HCT116 (cell line): ENCODE measurements around the gene OR10P1. TPM values are rescaled to one million over a fixed set of nuclear protein-coding genes. Genes with fewer than 3 reads are reported as not detected.

Source experiments
- ATAC-seq: fragments of 200-7000 bp; cut with Tn5 transposase; 2 replicates; pipeline ENCODE4 v1.9.1; 2020; ENCODE audit warnings: mild to moderate bottlenecking, moderate library complexity
- BruUV-seq: library from RNA; stranded (reverse); fragments of 400-500 nt; replicated peaks from 2 replicates; lab custom pipeline; 2021; lab: Mats Ljungman, UMichigan
- CTCF ChIA-PET: fragments of 300-600 bp; sonication (Branson Sonifier 250); formaldehyde crosslinking; loops from one replicate; lab custom pipeline; 2021; ENCODE audit warnings: antibody characterized with exemption; lab: Charles Lee
- POLR2A ChIA-PET: fragments of 300-600, 350-600 bp; sonication (Branson Sonifier 250); formaldehyde crosslinking; loops from one replicate; lab custom pipeline; 2021; ENCODE audit warnings: antibody characterized with exemption; lab: Charles Lee
- RAD21 ChIA-PET, 2 experiments: fragments of 300-600 bp; sonication (Branson Sonifier 250); formaldehyde crosslinking; loops; one replicate each; lab custom pipeline; 2023; ENCODE audit warnings: low total read pairs in 2 of 2; ENCODE audit not compliant: uncharacterized antibody in 2 of 2, unreplicated experiment in 2 of 2, low non-redundant PET in 1 of 2; lab: Charles Lee
- DNase-seq: peaks from one replicate; pipeline ENCODE4 v3.0.0-alpha.2; 2010; ENCODE audit warnings: low read depth, low spot score
- H2AFZ ChIP-seq: fragments of 200-600 bp; shearing (Covaris generic), sonication (generic); 2 replicates; pipeline ENCODE4 v1.6.1; 2017; ENCODE audit warnings: low read depth, mixed run types, mixed read lengths, antibody characterized with exemption, low read length; ENCODE audit not compliant: poor library complexity, severe bottlenecking
- H3K27ac ChIP-seq: 2 replicates; pipeline ENCODE4 v1.5.1; 2012; ENCODE audit warnings: low read depth, low read length
- H3K27me3 ChIP-seq: fragments of 200-600 bp; sonication (generic); 2 replicates; pipeline ENCODE4 v1.6.1; 2016; ENCODE audit warnings: mixed run types, low read length, mixed read lengths; ENCODE audit not compliant: insufficient read depth
- H3K36me3 ChIP-seq, 2 experiments: fragments of 200-500 bp in 1 of 2; fragments of 200-600 bp in 1 of 2; sonication (Bioruptor generic) in 1 of 2; sonication (generic) in 1 of 2; 2 replicates each; pipeline versions ENCODE4 v1.5.1 to v1.6.1; 2014 to 2016; ENCODE audit warnings: low read length in 2 of 2, inconsistent platforms in 1 of 2, mixed read lengths in 1 of 2, mixed run types in 1 of 2; ENCODE audit not compliant: insufficient read depth in 2 of 2, control insufficient read depth in 1 of 2
- H3K4me1 ChIP-seq, 2 experiments: fragments of 200-600 bp in 1 of 2; sonication (generic) in 1 of 2; 2 replicates each; pipeline versions ENCODE4 v1.5.1 to v1.6.1; 2012 to 2017; ENCODE audit warnings: low read length in 2 of 2, inconsistent platforms in 1 of 2, mild to moderate bottlenecking in 1 of 2, mixed read lengths in 1 of 2, mixed run types in 1 of 2, moderate library complexity in 1 of 2; ENCODE audit not compliant: insufficient read depth in 2 of 2, control insufficient read depth in 1 of 2
- H3K4me2 ChIP-seq: fragments of 200-600 bp; sonication (generic); 2 replicates; pipeline ENCODE4 v1.6.1; 2017; ENCODE audit warnings: mixed run types, low read length, mixed read lengths
- H3K4me3 ChIP-seq, 2 experiments: fragments of 200-600 bp in 1 of 2; sonication (generic) in 1 of 2; replicated peaks in 1 of 2; 2 replicates each; pipeline ENCODE4 v1.5.1; 2011 to 2016; ENCODE audit warnings: low read length in 2 of 2, control low read depth in 1 of 2, low read depth in 1 of 2, mild to moderate bottlenecking in 1 of 2, mixed read lengths in 1 of 2, mixed run types in 1 of 2
- H3K79me2 ChIP-seq: fragments of 200-600 bp; sonication (generic); 2 replicates; pipeline ENCODE4 v1.6.1; 2017; ENCODE audit warnings: mild to moderate bottlenecking, mixed run types, low read length, moderate library complexity, mixed read lengths; ENCODE audit not compliant: insufficient read depth
- H3K9ac ChIP-seq: fragments of 200-600 bp; sonication (generic); 2 replicates; pipeline ENCODE4 v1.6.1; 2016; ENCODE audit warnings: low read length, mixed read lengths
- H3K9me2 ChIP-seq: fragments of 200-600 bp; sonication (generic), shearing (Covaris generic); 2 replicates; pipeline ENCODE4 v1.6.1; 2017; ENCODE audit warnings: mixed run types, mild to moderate bottlenecking, moderate library complexity; ENCODE audit not compliant: insufficient read depth
- H3K9me3 ChIP-seq, 2 experiments: fragments of 200-500 bp in 1 of 2; fragments of 200-600 bp in 1 of 2; sonication (Bioruptor generic) in 1 of 2; sonication (generic) in 1 of 2; 2 replicates each; pipeline ENCODE4 v1.6.1; 2014 to 2017; ENCODE audit warnings: low read length in 2 of 2, mixed read lengths in 2 of 2, inconsistent platforms in 1 of 2, low read depth in 1 of 2, mild to moderate bottlenecking in 1 of 2, mixed run types in 1 of 2, moderate library complexity in 1 of 2; ENCODE audit not compliant: control insufficient read depth in 1 of 2, insufficient read depth in 1 of 2
- H4K20me1 ChIP-seq: fragments of 200-600 bp; sonication (generic), shearing (Covaris generic); 2 replicates; pipeline ENCODE4 v1.6.1; 2017; ENCODE audit warnings: mixed run types, mild to moderate bottlenecking, moderate library complexity; ENCODE audit not compliant: insufficient read depth
- ATF3 ChIP-seq: IDR thresholded peaks from 2 replicates; pipeline ENCODE4 v1.6.1; 2012
- CBX3 ChIP-seq: IDR thresholded peaks from 2 replicates; pipeline ENCODE4 v1.6.1; 2012; ENCODE audit warnings: low read depth
- CEBPB ChIP-seq: IDR thresholded peaks from 2 replicates; pipeline ENCODE4 v1.6.1; 2012; ENCODE audit warnings: low read depth
- CTCF ChIP-seq, 3 experiments: fragments of 200-600 bp in 1 of 3; sonication (generic) in 1 of 3; IDR thresholded peaks in 2 of 3; conservative IDR thresholded peaks in 1 of 3; 2 replicates each; pipeline ENCODE4 v1.5.1; 2012 to 2017; ENCODE audit warnings: low read depth in 2 of 3, low read length in 2 of 3, antibody characterized with exemption in 1 of 3, borderline replicate concordance in 1 of 3, control low read depth in 1 of 3, mild to moderate bottlenecking in 1 of 3, mixed read lengths in 1 of 3, mixed run types in 1 of 3, moderate library complexity in 1 of 3; ENCODE audit not compliant: insufficient read depth in 1 of 3
- EGR1 ChIP-seq: IDR thresholded peaks from 2 replicates; pipeline ENCODE4 v1.6.1; 2012; ENCODE audit warnings: low read depth
- ELF1 ChIP-seq: IDR thresholded peaks from 2 replicates; pipeline ENCODE4 v1.6.1; 2012; ENCODE audit warnings: low read depth, borderline replicate concordance
- EZH2 ChIP-seq: fragments of 200-600 bp; sonication (generic); IDR thresholded peaks from 2 replicates; pipeline ENCODE4 v1.6.1; 2017; ENCODE audit warnings: antibody characterized with exemption, mixed run types
- EZH2phosphoT487 ChIP-seq: fragments of 200-600 bp; IDR thresholded peaks from 2 replicates; pipeline ENCODE4 v1.6.1; 2018; ENCODE audit warnings: antibody characterized with exemption, borderline replicate concordance
- FOSL1 ChIP-seq: IDR thresholded peaks from 2 replicates; pipeline ENCODE4 v1.6.1; 2012; ENCODE audit warnings: low read depth
- MAX ChIP-seq: IDR thresholded peaks from 2 replicates; pipeline ENCODE4 v1.6.1; 2012
- POLR2A ChIP-seq: IDR thresholded peaks from 2 replicates; pipeline ENCODE4 v1.7.0; 2011; ENCODE audit warnings: borderline replicate concordance; ENCODE audit not compliant: insufficient read depth, insufficient read length; ENCODE audit errors: extremely low read depth
- POLR2AphosphoS5 ChIP-seq: IDR thresholded peaks from 2 replicates; pipeline ENCODE4 v1.6.1; 2011; ENCODE audit warnings: mild to moderate bottlenecking, low read depth, low read length, moderate library complexity
- RAD21 ChIP-seq: IDR thresholded peaks from 2 replicates; pipeline ENCODE4 v1.6.1; 2012; ENCODE audit warnings: low read depth, mild to moderate bottlenecking
- REST ChIP-seq: IDR thresholded peaks from 2 replicates; pipeline ENCODE4 v1.6.1; 2012; ENCODE audit warnings: low read depth
- SP1 ChIP-seq: IDR thresholded peaks from 2 replicates; pipeline ENCODE4 v1.6.1; 2012; ENCODE audit warnings: low read depth
- SRF ChIP-seq: IDR thresholded peaks from 2 replicates; pipeline ENCODE4 v1.6.1; 2012; ENCODE audit warnings: low read depth
- TCF7L2 ChIP-seq: IDR thresholded peaks from 2 replicates; pipeline ENCODE4 v1.7.0; 2011; ENCODE audit warnings: borderline replicate concordance, inconsistent platforms; ENCODE audit not compliant: insufficient read depth, insufficient read length; ENCODE audit errors: extremely low read depth
- YY1 ChIP-seq: IDR thresholded peaks from 2 replicates; pipeline ENCODE4 v1.6.1; 2011; ENCODE audit warnings: low read length, low read depth, moderate library complexity, mild to moderate bottlenecking; ENCODE audit not compliant: insufficient replicate concordance; ENCODE audit errors: extremely low read depth
- ZBTB33 ChIP-seq: IDR thresholded peaks from 2 replicates; pipeline ENCODE4 v1.6.1; 2011; ENCODE audit warnings: mild to moderate bottlenecking, low read length, moderate library complexity; ENCODE audit not compliant: insufficient replicate concordance; ENCODE audit errors: extremely low read depth
- ZNF274 ChIP-seq: fragments of 200-500 bp; sonication (Bioruptor generic); IDR thresholded peaks from 2 replicates; pipeline ENCODE4 v1.6.1; 2014; ENCODE audit warnings: mild to moderate bottlenecking, low read depth, low read length, inconsistent platforms
- intact Hi-C: fragments of 100-400 bp; cut with micrococcal nuclease; formaldehyde crosslinking; loops from 2 replicates; pipeline ENCODE4 v1.10.0; 2022
- total RNA-seq: library from RNA; stranded (reverse); gene quantifications from one replicate; pipeline ENCODE4 v1.2.1, GENCODE V29; 2021; ENCODE audit not compliant: unreplicated experiment

Gene OR10P1
- total RNA-seq, 1 experiment from 2014 or later = not detected

GRCh38 chr12:55633151-55633550 is 3.5 kb upstream of the OR10P1 start:
- ChIA-PET POLR2A (no interaction called here), CTCF (no interaction called here), RAD21 (no interaction called here)
- no peak overlapping the region for H3K4me2 ChIP-seq
- H3K27me3 ChIP-seq = peaks cover 7% of the 10 kb centered on the region; the same call in 1 of the 2 replicates
- no peaks in the 10 kb centered on the region for H3K9me2 ChIP-seq
- no peak overlapping the region for H3K4me3 ChIP-seq
- no peaks in the 10 kb centered on the region for H3K4me1 ChIP-seq
- no peaks in the 10 kb centered on the region for H4K20me1 ChIP-seq
- H2AFZ ChIP-seq = no peak overlapping the region
- ATAC-seq = no peak
- no peaks in the 10 kb centered on the region for H3K36me3 ChIP-seq
- H3K79me2 ChIP-seq = no peaks in the 10 kb centered on the region
- intact Hi-C loops = no loop called here
- BruUV-seq = no TSS peak
- DNase-seq = no peak
- H3K9me3 ChIP-seq = no peaks in the 10 kb centered on the region
- no peak overlapping the region for H3K9ac ChIP-seq
- TF ChIP-seq ZNF274 (no peak), CBX3 (no peak), EGR1 (no peak), CTCF (IDR thresholded peaks at IDR 0.05 in 2 of 3, conservative IDR thresholded peaks at IDR 0.05 in 1 of 3; ENCODE audit: borderline replicate concordance in 1 of 3, insufficient read depth in 1 of 3, low read depth in 2 of 3, low read length in 2 of 3) (no peak), ZBTB33 (no peak), EZH2 (no peak), SP1 (no peak), ELF1 (no peak), ATF3 (no peak), FOSL1 (no peak), REST (no peak), EZH2phosphoT487 (no peak), SRF (no peak), POLR2AphosphoS5 (no peak), CEBPB (no peak), POLR2A (no peak), RAD21 (no peak), TCF7L2 (no peak), YY1 (no peak), MAX (no peak)
- no peak overlapping the region for H3K27ac ChIP-seq
